Activated CD8-positive, alpha-beta memory T cell treated with anti-CD3 and anti-CD28 coated beads for 48 hours (primary cell): ENCODE data around the gene PDXDC1.
"Not testable (repeated sequence)": the region's sequence is repeated elsewhere in the genome, so short reads cannot be mapped to it uniquely, and the experiment has no call there.

Experiments used
- DNase-seq, 3 experiments: peaks; one replicate each; pipeline ENCODE4 v3.0.0-alpha.2; 2020; ENCODE audit warnings: low read depth in 2 of 3, low spot score in 2 of 3

The PDXDC1 gene

DNA sequence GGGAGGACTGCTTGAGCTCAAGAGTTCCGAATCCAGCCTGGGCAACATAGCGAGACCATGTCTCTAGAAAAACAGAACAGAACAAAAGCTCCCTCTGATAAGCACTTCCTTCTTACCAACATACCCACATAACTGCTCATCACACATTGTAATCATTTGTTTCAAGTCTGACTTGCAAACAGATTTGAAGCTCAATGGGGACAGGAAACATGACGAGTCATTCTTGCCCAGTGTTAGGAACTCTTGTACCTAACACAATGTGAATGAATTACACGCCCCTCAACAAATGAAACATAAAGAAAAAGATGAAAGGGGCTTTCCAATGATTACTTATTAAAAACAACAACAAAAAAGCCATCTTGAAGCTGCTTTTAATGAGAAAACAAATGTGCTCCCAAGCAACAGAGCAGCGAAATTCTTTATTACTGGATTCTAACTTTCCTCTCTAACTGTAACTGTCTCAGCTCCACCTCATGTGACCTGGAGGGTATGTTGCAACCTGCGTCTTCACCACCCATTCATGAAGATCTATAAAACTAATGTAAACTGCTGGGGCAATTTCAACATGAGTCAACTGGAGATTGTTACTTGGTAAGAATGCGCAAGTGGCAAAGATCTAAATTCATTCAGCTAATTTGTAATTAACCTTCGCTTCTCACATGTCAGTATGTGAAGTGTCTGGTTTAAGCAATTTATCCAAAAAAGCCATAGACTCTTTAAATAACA is 87.4 kb downstream of the PDXDC1 start:
- not testable (repeated sequence) for DNase-seq

DNA sequence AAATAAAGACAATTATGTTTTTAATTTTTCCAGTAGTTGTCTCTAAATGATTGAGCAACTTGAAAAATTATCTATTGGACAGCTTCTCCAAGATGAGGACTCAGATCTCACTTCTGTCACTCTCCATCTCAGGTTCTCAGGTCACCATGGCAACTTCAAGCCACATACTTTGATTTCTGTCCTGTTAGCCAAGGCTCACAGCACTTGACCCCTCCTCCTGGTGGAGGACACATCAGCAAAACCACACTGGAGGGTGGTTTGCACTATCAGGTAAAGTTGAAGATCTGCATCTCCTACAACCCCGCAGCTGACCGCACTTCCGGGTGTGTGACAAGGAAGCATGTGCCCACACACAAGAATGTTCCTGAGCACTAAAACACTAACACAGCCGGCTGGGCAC is 91.1 kb downstream of the PDXDC1 start:
- not testable (repeated sequence) for DNase-seq

DNA sequence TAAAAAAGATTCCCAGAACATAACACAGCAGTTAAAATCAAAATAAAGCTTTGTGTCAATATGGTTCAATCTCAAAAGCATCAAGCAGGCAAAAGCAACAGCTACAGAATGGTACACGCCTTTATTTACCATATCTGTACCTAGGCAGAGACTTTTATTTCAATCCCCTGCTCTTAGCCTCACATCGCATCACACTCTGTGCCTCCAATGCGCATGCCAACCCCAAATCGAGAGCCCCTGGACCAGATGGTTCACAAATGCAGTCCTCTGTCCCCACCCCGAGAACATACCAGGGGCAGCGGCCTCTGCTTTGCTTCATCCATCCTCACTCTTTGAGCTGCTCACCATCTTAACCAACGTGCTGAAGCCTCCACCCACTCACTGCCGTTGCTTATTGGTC is 91.9 kb downstream of the PDXDC1 start:
- DNase-seq = not testable (repeated sequence)

DNA sequence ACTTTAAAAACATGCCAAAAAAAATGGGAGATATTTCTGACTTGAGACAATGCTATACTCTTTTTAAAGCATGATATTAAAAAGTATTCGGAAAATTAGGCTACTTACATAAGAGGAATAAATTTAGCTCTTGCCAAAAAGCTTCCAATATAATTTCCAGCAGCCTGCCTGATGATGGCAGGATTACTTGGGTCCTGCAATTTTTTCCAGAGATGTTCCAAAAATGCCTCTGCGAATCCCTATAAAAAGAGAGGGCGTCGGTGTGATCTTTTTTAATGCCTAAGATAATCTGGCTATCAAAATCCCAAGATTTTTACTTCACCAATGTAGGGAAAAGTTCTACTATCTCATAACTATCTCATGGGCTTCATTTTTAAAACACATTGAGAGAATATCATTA is 96.2 kb downstream of the PDXDC1 start:
- not testable (repeated sequence) for DNase-seq

DNA sequence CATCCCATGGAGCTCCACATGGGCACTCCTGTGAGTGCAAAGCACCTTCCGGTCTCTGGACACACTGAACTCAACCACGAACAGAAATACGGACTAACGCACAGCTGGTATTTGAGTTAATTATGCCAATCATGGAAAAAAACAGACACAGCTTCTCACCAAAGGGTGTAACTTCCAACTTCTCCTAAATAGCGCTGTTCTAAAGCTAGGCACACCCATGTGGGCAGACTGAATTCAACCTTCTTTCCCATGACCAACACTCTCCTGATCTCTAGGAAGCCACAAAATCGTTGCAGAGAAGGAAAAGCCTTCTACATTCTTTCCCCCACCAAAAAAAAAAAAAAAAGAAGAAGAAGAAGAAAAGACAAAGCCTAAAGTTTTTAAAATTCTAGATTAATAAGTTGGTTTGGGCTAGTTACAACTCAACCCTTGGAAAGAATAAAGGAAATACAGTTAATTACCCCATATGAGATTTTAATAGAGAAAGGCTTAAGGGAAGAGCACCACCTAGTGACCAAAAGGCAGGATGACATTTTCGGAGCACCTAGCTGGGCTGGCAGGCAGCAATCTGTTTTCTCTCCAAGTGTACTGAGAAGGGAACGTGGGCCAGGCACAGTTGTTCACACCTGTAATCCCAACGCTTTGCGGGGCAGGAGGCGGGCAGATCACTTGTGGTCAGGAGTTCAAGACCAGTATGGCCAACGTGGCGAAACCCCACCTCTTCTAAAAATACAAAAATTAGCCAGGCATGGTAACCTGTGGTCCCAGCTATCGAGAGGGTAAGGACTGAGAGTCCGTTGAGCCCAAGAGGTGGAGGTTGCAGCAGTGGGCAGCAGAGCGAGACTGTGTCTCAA is 97.3 kb downstream of the PDXDC1 start:
- not testable (repeated sequence) for DNase-seq

DNA sequence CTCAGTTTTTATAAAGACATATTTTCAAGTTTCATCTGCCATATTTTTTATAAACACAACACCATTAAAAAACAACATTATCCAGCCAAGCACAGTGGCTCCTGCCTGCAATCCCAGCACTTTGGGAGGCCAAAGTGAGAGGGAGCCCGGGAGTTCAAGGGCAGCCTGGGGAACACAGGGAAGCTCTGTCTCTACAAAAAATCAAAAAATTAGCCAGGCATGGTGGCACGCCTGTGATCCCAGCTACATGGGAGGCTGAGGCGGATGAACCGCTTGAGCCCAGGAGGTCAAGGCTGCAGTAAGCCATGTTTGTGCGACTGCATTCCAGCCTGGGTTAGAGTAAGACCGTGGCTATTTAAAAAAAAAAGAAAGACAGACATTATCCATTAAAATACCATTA is 98.3 kb downstream of the PDXDC1 start:
- DNase-seq = no peak

DNA sequence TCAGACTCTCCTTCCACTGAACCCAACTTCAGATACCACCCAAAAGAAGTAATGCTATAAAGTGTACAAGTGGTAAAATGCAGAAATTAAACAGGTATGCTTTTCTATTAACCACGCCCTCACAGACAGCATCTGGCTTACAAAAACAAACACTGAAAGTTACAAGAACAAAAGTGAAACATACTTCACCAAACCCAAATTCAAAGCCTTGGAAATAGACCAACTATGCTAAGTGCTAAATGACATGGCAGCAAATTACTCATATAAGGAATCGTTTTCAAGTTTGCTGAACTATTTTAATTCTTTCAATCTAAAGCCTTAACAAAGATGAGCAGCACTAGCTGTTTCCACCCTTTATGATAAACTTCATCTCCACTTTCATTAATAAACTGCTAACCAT is 101.3 kb downstream of the PDXDC1 start:
- not testable (repeated sequence) for DNase-seq

DNA sequence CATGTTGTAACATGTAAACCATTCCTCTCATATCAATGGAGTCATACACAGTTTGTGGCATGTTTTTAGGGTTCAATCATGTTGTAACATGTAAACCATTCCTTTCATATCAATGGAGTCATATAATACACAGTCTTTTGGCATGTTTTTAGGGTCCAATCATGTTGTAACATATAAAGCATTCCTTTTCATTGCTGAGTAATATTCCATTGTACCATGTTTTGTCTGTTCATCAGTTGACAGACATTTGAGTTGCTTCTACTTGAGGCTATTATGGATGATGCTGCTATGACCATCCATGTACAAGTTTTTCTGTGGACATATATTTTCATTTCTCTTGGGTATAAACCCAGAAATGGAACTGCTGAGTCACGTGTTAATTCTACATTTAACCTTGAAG is 106.1 kb downstream of the PDXDC1 start:
- not testable (repeated sequence) for DNase-seq

DNA sequence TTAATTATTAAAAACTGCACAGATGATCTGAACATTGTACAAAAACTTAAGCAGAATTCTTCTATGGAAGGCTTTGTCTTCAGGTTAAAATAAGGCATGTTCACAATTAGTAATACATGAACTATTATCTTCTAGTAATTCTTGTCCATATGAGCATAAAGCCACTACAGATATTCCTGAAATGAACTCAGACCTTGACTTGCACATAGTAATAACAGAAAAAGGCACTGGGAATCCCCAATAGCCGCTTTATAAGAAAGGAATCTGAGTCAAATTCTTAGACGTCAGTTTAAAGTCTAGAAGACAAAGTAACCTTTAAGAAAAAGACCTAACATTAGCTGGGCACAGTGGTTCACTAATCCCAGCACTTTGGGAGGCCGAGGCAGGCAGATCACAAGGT is 108.0 kb downstream of the PDXDC1 start:
- not testable (repeated sequence) for DNase-seq

DNA sequence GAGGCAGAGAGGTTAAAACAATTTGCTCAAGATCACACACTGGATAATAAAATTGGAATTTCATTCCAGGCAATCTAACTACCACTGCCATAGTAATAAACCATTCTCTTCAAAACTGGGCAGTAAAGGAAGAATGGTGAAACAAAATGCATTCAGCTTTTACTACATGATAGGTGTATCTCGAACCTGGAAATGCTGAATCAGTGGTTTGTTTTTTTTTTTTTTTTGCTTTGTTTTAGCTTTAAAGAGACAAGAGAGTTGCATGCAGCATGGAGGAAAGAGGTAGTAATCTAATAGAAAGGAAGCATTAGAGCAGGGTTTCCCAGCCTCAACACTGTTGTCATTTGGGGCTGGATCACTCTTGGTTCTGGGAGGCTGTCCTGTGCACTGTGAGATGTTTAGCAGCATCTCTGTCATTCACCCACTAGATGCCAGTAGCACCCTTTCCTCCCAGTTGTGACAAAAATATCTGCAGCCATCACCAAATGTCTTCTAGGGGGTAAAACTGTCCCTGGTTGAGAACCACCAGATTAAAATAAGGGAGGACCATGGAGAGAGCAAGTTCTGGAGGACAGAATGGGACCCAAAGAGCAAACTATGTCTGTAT is 115.9 kb downstream of the PDXDC1 start:
- not testable (repeated sequence) for DNase-seq

DNA sequence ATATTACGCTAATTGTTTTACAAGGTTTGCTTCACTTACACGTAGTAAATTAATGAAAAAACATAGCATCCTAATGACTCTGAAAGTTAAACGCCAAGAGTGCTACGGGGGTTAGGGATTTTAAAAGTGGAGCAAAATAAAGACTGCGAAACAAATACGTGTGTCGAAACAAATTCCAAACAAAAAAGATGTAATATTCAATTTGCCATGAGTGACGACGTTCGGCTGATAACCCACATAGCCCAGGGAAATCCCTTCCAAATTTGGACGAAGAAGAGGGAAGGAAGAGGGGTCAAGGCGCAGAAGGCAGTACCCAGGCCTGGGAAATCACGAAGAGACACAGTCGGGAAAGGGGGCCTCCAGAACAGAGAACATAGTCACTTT is 118.7 kb downstream of the PDXDC1 start:
- not testable (repeated sequence) for DNase-seq

DNA sequence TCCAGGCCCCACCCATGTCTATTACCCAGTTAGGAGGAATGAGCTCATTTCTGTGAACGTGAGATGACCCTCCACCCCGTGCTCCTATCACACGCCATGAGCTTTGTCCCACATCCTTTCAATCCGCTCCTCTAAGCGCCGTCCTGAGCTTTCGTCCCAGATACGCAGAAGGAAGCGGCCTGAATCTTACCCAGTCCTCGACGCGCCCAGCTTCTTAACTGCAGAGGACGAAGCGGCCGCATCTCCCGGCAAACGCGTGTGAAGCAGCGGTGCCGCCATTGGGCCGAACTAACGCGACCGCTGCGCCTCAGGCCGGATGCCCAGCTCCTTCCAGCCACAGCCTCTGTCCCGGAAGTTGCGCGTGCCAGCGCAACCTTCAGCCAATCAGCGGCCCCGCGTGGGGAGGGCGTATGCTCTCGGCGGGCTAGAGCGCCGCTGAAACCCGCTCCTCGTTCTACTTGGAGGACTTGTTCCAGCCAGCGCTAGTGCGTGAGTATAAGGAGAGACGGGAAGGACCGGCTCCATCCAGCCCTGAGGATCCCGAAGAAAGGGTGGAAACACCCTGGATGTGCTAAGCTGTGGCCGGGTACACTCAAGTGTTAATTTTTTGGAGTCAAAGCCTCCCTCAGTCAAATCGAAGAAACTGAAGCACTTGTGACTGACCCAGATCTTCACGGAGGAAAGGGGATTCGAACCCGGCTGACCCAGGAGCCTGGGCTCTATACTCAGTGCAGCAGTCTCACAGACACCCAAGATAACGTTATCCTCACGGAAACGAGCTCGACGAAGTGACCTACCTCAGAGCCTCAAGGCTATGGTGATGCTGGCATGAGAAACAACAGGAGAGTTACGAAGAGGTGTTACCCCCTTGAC is 119.4 kb downstream of the PDXDC1 start, which contains the start of gene RRN3:
Gene RRN3 (minus strand): TSS at position 318 of the 873 bp plus-strand sequence. CDS start 39 bp downstream, at position 279.
- DNase-seq = peak; percentile 65 to 79 (median 73)

DNA sequence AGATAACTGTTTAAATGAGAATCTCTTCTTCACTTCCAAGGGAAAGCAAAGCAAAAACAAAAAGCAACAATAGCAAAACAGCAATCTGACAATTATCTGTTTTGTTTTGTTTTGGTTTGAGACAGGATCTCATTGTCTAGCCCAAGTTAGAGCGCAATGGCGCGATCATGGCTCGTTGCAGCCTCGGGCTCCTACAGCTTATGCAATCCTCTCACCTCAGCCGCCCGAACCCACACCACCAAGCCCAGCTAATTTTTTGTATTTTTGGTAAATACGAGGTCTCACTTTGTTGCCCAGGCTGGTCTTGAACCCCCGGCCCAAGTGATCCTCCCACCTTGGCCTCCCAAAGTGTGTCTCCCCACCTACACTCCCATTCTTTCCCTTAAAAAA is 121.8 kb downstream of the PDXDC1 start:
- not testable (repeated sequence) for DNase-seq

DNA sequence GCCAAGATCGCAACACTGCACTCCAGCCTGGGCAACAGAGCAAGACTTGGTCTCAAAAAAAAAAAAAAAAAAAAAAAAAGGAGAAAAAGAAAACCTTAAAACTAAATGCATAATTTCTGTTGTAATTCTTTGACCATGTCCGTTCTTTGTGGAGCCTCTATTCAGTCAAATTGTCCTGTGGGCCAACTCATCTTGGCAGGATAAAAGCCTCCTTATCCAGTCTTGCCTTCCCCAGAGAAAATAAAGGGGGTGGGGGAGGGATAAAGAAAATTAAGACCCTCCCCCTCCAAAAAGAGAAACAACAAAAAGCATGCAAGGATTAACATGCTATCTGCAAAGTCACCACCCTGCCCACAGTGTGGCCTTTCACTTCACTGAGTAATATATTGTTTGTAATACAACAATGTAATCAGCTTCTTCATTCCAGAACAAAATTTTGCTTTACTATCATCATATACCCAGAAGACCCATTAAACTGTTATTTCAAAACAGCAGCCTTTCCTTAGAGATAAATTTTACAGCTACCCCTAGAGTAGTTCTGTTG is 124.6 kb downstream of the PDXDC1 start:
- not testable (repeated sequence) for DNase-seq

DNA sequence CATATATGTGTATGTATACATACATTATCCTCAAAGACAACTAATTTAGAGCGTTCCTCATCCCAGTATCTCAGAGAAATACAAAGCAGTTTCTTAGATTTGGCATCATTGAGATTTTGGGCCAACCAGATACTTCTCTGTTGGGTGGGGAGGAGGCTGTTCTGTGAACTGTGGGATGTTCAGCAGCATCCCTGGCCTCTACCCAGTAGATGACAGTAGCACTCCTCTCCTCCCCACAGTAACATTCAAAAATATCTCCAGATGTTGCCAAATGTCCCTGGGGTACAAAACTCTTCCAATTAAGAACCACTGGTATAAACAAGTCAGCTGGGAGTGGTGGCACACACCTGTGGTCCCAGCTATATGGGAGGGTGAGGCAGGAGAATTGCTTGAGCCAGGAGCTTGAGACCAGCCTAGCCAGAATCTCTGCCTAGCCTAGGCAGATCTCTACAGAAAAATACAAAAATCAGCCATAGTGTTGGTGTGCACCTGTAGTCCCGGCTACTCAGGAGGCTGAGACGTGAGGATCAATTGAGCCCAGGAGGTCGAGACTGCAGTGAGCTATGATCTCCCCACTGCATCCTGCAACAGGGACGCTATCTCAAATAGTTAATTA is 125.7 kb downstream of the PDXDC1 start:
- DNase-seq = not testable (repeated sequence)

DNA sequence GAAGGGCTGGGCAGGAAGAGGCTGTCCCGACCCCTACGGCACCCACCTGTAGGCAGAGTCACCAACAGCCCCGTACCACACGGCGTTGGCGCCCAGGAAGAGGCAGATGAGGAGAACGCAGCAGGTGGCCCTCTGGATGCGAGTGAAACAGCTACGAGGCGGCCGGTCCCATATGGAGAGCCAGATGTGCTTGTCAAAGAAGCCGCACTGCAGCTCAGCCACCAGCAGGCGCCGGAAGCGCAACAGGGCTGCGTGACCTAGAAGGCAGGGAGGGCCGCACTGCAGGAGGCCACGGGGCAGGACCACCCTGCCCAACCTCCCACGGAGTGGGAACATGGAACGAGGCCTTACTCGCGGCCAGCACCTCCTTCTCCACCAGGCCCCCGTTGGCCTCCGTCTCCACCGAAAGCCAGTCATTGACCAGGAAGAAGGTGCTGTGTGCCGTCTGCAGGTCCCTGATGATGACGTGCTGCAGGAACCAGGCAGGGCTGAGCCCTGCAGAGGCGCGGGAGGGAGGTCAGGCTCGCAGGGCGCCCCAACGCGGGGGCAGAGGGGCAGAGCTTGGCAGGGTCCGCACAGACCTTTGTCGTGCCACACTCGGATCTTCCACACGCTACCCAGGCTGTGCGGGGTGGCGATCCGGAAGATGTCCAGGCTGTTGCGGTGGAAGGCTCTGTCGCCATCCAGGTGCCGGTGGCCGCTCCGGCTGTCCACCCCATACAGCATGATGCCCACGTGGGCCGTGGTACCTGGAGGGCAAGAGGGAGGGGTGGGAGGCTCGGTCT is 153.0 kb downstream of the PDXDC1 start:
- not testable (repeated sequence) for DNase-seq

DNA sequence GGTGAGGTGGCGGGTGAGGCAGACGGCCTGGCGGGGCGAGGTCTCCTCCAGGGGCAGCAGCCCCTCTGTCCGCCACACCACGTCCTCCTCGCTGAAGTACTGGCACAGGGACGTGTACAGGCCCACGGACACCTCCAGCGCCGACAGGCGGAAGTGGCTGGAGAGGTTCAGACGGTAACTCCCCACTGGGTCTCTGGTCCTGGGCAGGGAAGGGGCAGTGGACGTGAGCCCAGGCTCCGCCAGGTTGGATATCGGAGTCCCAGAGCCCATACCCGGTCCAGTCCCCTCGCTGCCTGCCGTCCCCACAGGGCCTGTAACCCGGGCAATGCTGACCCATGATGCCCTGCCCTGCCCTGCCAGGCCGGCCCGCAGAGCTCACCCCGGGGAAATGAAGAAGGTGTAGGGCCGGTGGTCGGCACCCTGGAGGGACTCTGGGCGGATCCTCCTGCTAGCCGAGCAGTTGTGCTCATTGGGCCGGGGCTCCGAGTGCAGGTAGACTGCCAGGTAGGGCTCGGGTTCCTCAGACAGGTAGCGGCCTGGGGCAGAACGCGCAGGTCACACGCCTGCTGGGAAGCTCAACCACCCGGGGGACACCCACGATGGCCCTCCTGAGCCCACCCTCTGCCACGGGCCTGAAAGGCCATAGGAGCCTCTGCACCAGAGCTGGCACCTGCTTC is 155.6 kb downstream of the PDXDC1 start:
- not testable (repeated sequence) for DNase-seq

DNA sequence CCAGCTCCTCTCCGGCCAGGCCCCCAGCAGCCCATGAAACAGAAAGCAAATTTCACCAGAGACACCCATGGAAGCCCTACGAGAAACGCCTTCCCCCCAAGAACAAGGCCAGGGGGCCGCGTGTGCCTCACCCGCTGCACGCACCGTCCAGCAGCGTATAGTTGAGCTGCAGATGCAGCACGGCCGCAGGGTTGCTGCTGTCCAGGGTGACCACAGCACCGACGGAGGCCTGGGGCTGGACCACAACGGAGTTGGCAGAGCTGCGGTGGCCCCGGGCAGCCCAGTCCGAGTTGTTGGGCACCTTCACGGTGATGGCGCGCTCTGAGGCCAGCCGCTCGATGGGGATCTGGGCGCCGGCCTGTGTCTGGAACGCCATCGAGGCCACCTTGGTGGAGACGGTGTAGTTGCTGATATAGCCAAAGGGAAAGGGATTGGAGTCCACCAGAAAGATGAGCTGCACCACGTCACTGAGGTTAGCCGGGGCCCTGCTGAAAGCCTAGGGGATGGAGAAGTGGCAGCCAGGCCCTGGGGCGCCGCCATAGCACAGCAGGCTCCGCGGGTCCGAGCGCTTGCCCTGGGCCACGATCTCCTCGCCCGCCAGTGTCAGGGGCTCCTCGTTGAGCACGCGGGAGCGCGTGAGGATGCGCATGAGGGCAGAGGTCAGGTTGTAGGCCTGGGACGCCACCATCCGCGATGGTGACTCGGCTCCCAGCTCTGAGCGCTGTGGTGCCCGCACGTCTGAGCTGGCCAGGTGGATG is 156.3 kb downstream of the PDXDC1 start:
- DNase-seq = not testable (repeated sequence)
